Progenitor cell of endocrine pancreas (in vitro differentiated cells): ENCODE data around the gene ZCCHC4. TPM values are rescaled to one million over a fixed set of nuclear protein-coding genes. Genes with fewer than 3 reads are reported as not detected.

Experiments used
- DNase-seq: peaks from one replicate; pipeline ENCODE4 v3.0.0; 2021; ENCODE audit warnings: low spot score; ENCODE audit not compliant: unreplicated experiment
- H3K27ac Mint-ChIP-seq: 2 replicates; pipeline ENCODE4 v1.8.0; 2021; ENCODE audit warnings: mild to moderate bottlenecking, moderate library complexity, mixed read lengths
- H3K27me3 Mint-ChIP-seq: 2 replicates; pipeline ENCODE4 v1.8.0; 2021; ENCODE audit warnings: mixed read lengths
- H3K36me3 Mint-ChIP-seq: 2 replicates; pipeline ENCODE4 v1.8.0; 2022; ENCODE audit warnings: mixed read lengths; ENCODE audit not compliant: insufficient read depth
- H3K4me1 Mint-ChIP-seq: 2 replicates; pipeline ENCODE4 v1.8.0; 2021; ENCODE audit warnings: low read depth, mixed read lengths
- H3K4me3 Mint-ChIP-seq: 2 replicates; pipeline ENCODE4 v1.8.0; 2021; ENCODE audit warnings: low read depth, mild to moderate bottlenecking, moderate library complexity, mixed read lengths
- H3K9me3 Mint-ChIP-seq: 2 replicates; pipeline ENCODE4 v1.8.0; 2021; ENCODE audit warnings: low read depth, mixed read lengths
- CTCF ChIP-seq: fragments of 200-600 bp; sonication (generic); IDR thresholded peaks from one replicate; pipeline ENCODE4 v1.5.0; 2021; ENCODE audit warnings: antibody characterized with exemption, mild to moderate bottlenecking; ENCODE audit not compliant: unreplicated experiment
- total RNA-seq: library from RNA; stranded (reverse); gene quantifications from 2 replicates; pipeline ENCODE4 v1.2.1, GENCODE V29; 2021

The ZCCHC4 gene
- total RNA-seq, 1 donor from 2014 or later = 12.1 TPM

GRCh38 chr4:25397305-25397704 is 84.7 kb downstream of the ZCCHC4 start:
- Mint-ChIP-seq H3K9me3 (peaks cover 4% of the 10 kb centered on the region), H3K27me3 (no peaks in the 10 kb centered on the region), H3K4me1 (peaks cover 8% of the 10 kb centered on the region), H3K4me3 (no peak overlapping the region), H3K27ac (no peak overlapping the region), H3K36me3 (peaks cover 48% of the 10 kb centered on the region)
- DNase-seq = no peak
- no peak for TF ChIP-seq CTCF

GRCh38 chr4:25399510-25399909 is 86.9 kb downstream of the ZCCHC4 start:
- H3K4me3 Mint-ChIP-seq = no peak overlapping the region

GRCh38 chr4:25401066-25401465 is 88.5 kb downstream of the ZCCHC4 start:
- Mint-ChIP-seq H3K4me3 (no peak overlapping the region), H3K9me3 (peaks cover 4% of the 10 kb centered on the region), H3K27ac (no peak overlapping the region), H3K27me3 (no peaks in the 10 kb centered on the region), H3K4me1 (peaks cover 8% of the 10 kb centered on the region), H3K36me3 (peaks cover 35% of the 10 kb centered on the region)
- no peak for DNase-seq
- no peak for TF ChIP-seq CTCF

More at GRCh38 chr4:25399510-25399909, 86.9 kb downstream of the ZCCHC4 start:
- Mint-ChIP-seq H3K9me3 (peaks cover 4% of the 10 kb centered on the region), H3K4me1 (peaks cover 8% of the 10 kb centered on the region), H3K36me3 (peaks cover 43% of the 10 kb centered on the region), H3K27me3 (no peaks in the 10 kb centered on the region), H3K27ac (peak overlapping the region; percentile 6)
- no peak for TF ChIP-seq CTCF
- no peak for DNase-seq

- TF ChIP-seq CTCF = no peak
- Mint-ChIP-seq H3K27me3 (no peaks in the 10 kb centered on the region), H3K4me3 (no peak overlapping the region), H3K36me3 (peaks cover 21% of the 10 kb centered on the region), H3K4me1 (peaks cover 8% of the 10 kb centered on the region), H3K9me3 (no peaks in the 10 kb centered on the region), H3K27ac (no peak overlapping the region)
- DNase-seq = no peak
Observed at GRCh38 chr4:25402521-25402920, 89.9 kb downstream of the ZCCHC4 start.

- no peak for DNase-seq
- peaks cover 14% of the 10 kb centered on the region for H3K36me3 Mint-ChIP-seq
- H3K9me3 Mint-ChIP-seq = no peaks in the 10 kb centered on the region
- peaks cover 8% of the 10 kb centered on the region for H3K4me1 Mint-ChIP-seq
- H3K27me3 Mint-ChIP-seq = no peaks in the 10 kb centered on the region
- TF ChIP-seq CTCF = no peak
- no peak overlapping the region for H3K4me3 Mint-ChIP-seq
- H3K27ac Mint-ChIP-seq = no peak overlapping the region
Observed at GRCh38 chr4:25403699-25404098, 91.1 kb downstream of the ZCCHC4 start.
